C4-2B (cell line): ENCODE data around the gene DPF3.

Source experiments
- H3K27ac ChIP-seq: fragments of 450-650 bp; 2 replicates; pipeline ENCODE4 v1.5.1; 2017
- ZFX ChIP-seq: fragments of 450-650 bp; IDR thresholded peaks from 2 replicates; pipeline ENCODE4 v1.6.1; 2017
- TF ChIP-seq, protein P1 (sequence below): fragments of 450-650 bp; conservative IDR thresholded peaks from 2 replicates; pipeline ENCODE4 v1.5.1; 2017; ENCODE audit warnings: mild to moderate bottlenecking

The DPF3 gene

DNA sequence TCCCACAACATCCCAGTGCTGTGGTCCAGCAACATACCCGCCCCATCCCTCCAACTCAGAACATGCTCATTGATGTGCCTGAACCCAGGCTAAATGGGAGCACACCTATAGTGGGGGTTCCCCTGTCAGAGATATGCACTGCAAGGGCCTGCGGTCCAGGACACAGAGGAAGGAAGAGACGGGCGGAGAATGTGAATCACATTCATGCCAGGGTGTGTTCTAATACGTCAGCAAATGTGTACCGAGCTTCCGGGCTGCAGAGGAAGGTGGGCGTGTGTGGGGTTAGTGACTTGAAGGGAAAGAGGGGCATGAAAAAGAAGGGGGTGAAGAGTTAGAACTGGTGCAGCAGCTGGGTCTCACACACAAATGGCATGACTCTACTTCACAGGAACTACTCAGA, 83.7 kb downstream of the DPF3 start:
- TF ChIP-seq ZFX = no peak
- TF ChIP-seq, protein P1, sequence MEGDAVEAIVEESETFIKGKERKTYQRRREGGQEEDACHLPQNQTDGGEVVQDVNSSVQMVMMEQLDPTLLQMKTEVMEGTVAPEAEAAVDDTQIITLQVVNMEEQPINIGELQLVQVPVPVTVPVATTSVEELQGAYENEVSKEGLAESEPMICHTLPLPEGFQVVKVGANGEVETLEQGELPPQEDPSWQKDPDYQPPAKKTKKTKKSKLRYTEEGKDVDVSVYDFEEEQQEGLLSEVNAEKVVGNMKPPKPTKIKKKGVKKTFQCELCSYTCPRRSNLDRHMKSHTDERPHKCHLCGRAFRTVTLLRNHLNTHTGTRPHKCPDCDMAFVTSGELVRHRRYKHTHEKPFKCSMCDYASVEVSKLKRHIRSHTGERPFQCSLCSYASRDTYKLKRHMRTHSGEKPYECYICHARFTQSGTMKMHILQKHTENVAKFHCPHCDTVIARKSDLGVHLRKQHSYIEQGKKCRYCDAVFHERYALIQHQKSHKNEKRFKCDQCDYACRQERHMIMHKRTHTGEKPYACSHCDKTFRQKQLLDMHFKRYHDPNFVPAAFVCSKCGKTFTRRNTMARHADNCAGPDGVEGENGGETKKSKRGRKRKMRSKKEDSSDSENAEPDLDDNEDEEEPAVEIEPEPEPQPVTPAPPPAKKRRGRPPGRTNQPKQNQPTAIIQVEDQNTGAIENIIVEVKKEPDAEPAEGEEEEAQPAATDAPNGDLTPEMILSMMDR = no peak
- no peak overlapping the region for H3K27ac ChIP-seq

DNA sequence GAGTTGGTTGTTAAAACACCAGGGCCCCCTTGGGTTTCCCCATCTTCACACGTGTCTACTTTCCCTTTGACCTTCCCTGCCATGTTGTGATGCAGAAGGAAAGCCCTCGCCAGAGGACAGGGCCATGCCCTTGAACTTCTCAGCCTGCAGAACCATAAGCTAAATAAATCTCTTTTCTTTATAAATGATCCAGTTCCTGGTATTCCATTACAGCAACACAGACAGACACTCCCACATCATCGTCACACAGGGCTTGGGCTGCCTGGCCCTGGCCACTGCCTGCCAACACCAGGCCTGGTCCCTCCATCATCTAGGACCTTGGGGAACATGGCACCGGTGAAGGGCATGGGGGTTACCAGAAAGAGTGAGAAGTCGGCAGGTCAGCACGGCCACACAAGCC, 84.8 kb downstream of the DPF3 start:
- TF ChIP-seq, protein P1 = no peak
- no peak for TF ChIP-seq ZFX
- H3K27ac ChIP-seq = no peak overlapping the region

DNA sequence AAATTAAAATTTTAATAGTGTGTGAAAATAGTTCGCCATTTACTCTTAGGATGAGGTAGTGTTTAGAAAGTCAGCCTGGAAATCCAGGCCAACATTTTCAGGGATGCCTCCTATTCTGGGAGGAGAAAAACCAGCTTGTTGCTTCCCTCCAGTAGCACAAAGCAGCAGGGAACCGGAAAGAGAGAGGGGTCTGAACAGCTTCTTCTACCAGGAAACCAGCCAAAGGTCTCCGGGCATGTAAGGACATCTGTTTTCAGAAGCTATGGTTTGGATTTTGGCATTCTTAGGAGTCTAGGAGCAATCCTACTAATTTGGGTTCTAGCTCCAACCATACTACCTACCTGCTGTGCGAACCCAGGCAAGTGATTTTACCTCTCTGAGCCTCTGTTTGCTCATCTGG, 85.3 kb downstream of the DPF3 start:
- TF ChIP-seq, protein P1 = no peak
- TF ChIP-seq ZFX = no peak
- H3K27ac ChIP-seq = no peak overlapping the region

DNA sequence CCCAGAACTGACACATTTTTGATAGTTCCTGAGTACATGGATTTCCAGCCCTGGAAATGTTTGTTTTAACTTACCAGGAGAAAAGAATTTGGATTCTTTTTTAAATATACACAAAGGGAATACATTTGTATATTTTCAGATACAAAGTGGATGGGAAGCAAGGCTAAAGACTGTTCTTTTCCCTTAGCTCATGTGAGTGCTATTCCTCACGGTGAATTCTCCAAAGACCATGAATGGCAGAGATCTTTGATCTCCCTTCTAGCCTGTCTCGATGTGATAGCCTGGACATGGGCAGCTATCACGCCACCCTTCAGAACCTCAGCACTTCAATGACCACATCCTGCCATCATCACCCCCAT, 91.3 kb downstream of the DPF3 start:
- no peak overlapping the region for H3K27ac ChIP-seq
- TF ChIP-seq ZFX = no peak
- TF ChIP-seq, protein P1 = no peak

DNA sequence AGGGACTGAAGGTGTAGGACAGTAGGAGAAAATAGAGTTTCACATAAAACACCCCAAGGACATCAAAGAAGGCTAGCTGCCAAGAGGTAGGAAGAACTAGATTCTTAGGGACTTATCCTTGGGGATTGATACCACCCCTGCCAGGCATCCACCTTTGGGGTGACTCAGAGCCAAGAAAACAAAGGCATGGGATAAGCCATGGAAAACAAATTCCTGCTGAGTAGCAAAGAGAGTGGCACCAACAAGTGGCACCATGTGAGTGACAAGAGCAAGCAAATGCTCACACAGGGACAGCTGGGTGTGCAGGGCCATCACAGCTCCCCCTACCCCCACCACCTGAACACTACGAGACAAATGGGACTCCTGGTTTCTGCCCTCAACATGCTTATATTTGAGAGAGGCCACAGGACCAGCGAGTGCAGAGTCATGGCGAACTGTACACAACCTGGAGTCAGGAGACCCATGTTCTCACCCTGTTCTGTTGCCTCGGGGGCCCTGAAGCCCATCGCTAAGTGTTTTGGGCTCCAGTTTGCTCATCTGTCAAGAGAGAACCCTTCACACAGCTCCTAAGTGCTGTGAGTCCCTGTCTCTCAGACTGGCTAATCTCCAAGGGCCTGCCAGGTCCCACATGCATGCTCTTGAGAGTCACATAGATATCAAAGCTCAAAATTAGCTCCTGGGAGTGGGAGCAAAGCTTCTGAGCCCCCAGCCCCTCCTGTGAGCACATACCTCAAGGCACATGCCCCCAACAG, 91.9 kb downstream of the DPF3 start:
- TF ChIP-seq, protein P1 = no peak
- TF ChIP-seq ZFX = no peak

DNA sequence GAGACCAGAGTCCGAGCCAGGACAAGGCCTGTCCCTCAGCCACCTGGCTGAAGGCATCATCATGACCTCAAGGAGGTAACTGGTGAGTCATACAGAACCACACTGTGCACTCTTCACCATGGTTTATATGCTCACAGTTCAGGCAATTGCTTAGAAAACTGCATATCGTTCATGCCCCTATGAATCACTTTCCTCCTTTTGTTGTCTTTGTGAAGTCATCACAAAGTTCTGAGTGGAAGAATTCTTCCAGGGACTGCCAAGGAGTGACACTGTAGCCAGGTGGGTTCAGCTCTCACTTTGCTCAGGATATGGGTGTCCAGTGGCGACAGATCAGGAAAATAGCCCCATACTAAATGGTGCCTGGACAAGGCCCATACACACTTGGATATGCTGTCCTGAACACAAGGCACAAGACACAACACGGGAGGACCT, 92.5 kb downstream of the DPF3 start:
- no peak for TF ChIP-seq ZFX
- no peak overlapping the region for H3K27ac ChIP-seq

More for the DNA sequence above, 91.9 kb downstream of the DPF3 start:
- no peak overlapping the region for H3K27ac ChIP-seq

DNA sequence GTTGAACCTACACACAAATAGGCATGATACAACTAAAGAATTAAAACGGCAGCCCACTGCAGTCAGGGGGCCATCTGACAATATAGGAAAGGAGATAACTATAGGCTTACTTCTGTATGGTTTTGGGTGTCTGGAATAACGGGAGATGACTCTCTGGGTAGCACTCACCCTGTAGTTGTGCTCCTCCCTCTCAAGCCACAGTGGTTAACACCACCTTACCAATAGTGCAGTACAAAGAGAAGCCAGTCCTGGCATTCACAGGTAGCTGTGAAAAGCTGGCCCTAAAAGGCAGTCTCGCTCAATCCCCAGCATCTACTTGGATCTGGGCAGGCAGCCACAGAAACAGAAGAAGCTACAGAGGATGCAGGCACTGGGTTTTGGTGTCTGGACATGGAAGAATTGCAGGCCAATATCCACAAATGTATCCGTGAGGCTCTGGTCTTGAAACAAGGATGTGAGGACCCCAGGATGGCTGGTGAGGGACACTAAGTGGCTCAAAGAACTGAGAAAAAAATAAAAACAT, 93.0 kb downstream of the DPF3 start:
- no peak overlapping the region for H3K27ac ChIP-seq
- no peak for TF ChIP-seq ZFX
- TF ChIP-seq, protein P1 = no peak

DNA sequence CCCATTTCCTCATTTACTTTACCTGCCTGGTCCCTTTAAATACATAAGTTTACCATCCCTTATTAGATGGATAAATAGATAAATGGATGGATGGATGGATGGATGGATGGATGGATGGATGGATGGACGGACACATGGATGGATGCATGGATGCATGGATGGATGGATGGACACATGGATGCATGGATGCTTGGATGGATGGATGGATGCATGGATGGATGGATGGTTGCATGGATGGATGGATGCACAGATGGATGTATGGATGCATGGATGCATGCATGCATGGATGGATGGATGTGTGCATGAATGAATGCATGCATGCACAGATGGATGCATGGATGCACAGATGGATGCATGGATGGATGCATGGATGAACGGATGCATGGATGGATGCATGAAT, 93.6 kb downstream of the DPF3 start:
- H3K27ac ChIP-seq = no peak overlapping the region
- TF ChIP-seq, protein P1 = no peak
- no peak for TF ChIP-seq ZFX
